Gastrocnemius medialis (tissue), 4 donors: ENCODE measurements around the gene ATF3. TPM values are rescaled to one million over a fixed set of nuclear protein-coding genes. Genes with fewer than 3 reads are reported as not detected.
A peak's percentile ranks its signal among the peaks of the same experiment; 100 is the strongest.

Experiments used
- ATAC-seq, 2 donors: fragments of 150-250 bp; one replicate each; pipeline ENCODE4 v1.9.1; 2016
- DNase-seq, 2 donors: peaks; one replicate each; pipeline ENCODE4 v3.0.0-alpha.2; 2019
- H3K27ac ChIP-seq, 4 donors: fragments of 200-600 bp; sonication (generic); 1 replicate in 1 of 4; 2 replicates in 3 of 4; pipeline ENCODE4 v1.5.1; 2016 to 2018; ENCODE audit warnings: mild to moderate bottlenecking in 2 of 4, moderate library complexity in 1 of 4
- H3K27me3 ChIP-seq, 3 donors: fragments of 200-600 bp; sonication (generic) in 2 of 3; 1 replicate in 1 of 3; 2 replicates in 2 of 3; pipeline versions ENCODE4 v1.5.1 to v1.6.0; 2016 to 2019; ENCODE audit warnings: mild to moderate bottlenecking in 1 of 3, moderate library complexity in 1 of 3
- H3K36me3 ChIP-seq, 2 donors: fragments of 200-600 bp; sonication (generic) in 1 of 2; one replicate each; pipeline ENCODE4 v1.5.1; 2017 to 2018
- H3K4me1 ChIP-seq, 2 donors: fragments of 200-600 bp; sonication (generic) in 1 of 2; one replicate each; pipeline ENCODE4 v1.5.1; 2016 to 2017; ENCODE audit warnings: mild to moderate bottlenecking in 2 of 2
- H3K4me3 ChIP-seq, 4 donors: fragments of 200-600 bp; sonication (generic) in 3 of 4; 1 replicate in 1 of 4; 2 replicates in 3 of 4; pipeline ENCODE4 v1.5.1; 2016 to 2019; ENCODE audit warnings: mild to moderate bottlenecking in 2 of 4
- H3K9me3 ChIP-seq, 3 donors: fragments of 200-600 bp; sonication (generic) in 2 of 3; 1 replicate in 1 of 3; 2 replicates in 2 of 3; pipeline ENCODE4 v1.5.1; 2016 to 2019
- CTCF ChIP-seq, 5 experiments: fragments of 450-650 bp in 3 of 5; fragments of 200-600 bp in 2 of 5; sonication (generic) in 2 of 5; IDR thresholded peaks in 4 of 5; conservative IDR thresholded peaks in 1 of 5; 1 replicate in 4 of 5; 2 replicates in 1 of 5; pipeline ENCODE4 v1.5.1; 2016 to 2019; ENCODE audit warnings: antibody characterized with exemption in 5 of 5, mild to moderate bottlenecking in 3 of 5, moderate library complexity in 3 of 5
- POLR2A ChIP-seq, 2 donors: fragments of 450-650 bp; IDR thresholded peaks; one replicate each; pipeline ENCODE4 v1.6.1; 2017; ENCODE audit warnings: antibody characterized with exemption in 2 of 2, mild to moderate bottlenecking in 2 of 2, moderate library complexity in 2 of 2
- in situ Hi-C, 4 donors: fragments of 200-750 bp; cut with MboI; loops; one replicate each; pipeline versions ENCODE4 v1.15.0 to v1.8.0; 2017; ENCODE audit warnings: low sequenced_read_pairs in 4 of 4
- intact Hi-C: fragments of 100-400 bp; cut with DNase I; formaldehyde crosslinking; loops from one replicate; pipeline ENCODE4 v1.15.1; 2023; ENCODE audit warnings: low total_unique reads
- total RNA-seq, 4 donors: library from RNA; depleted of rRNA; stranded (reverse); fragments of >200 nt; gene quantifications; one replicate each; pipeline versions ENCODE4 v1.1.0 to v1.2.3, GENCODE V29; 2016

ATF3 gene
- total RNA-seq, 4 donors from 2014 or later: 1.9 to 7.4 (median 7.2) TPM

DNA sequence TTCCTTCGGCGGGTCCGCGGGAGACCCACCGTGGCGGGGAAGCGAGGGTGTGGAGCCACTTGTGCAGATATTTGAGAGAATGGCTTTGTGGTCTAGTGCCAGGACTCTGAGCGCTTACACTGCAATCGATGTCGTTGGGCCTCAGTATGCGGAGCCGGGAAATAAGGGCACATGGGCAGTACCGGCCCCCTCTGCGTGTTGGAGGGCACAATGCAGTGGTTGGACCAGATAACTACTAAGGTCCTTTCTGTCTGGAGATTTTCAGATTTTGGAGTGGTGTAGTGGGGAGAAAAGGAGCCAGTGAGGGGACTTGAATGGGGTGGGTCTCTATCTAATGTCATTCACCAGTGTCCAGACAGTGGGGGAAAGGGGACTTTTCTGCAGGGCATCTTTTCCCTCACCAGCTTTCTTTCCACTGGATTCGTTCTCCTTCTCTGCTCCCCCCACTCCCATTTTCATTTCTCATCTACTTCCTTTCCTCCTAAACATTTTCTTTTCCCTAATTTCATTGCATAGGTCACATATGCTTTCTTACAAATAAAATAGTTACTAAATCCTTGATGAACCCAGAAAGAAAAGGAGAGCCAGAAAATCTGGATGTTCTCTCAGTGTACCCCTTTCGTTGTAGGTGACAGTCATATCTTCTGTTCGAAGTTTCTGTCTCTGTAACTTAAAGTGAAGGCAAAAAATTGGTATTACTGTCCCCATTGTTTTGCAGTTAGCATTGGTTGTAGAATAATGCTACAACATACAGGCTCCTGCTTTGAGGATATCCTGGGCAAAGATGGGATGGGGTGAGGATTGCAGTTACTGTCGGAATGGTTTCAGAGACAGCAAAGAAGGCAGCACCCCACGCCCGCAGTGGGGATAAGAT is 1.4 kb downstream of the ATF3 start:
- peak in 1 of 2 donors; percentile 23 for DNase-seq
- in situ Hi-C loops (loop anchor here in 1 of 4 donors (5.0 kb wide), 1 partner anchor 48 kb away; no protein-coding TSS in a partner anchor), intact Hi-C loops (loop anchor here (2.0 to 5.0 kb wide), 4 partner anchors 43 to 1348 kb away; no protein-coding TSS in a partner anchor)
- peaks cover 0 to 5% of the 10 kb centered on the region in 2 donors for H3K36me3 ChIP-seq
- H3K27me3 ChIP-seq: peaks cover 21 to 30% (median 28%) of the 10 kb centered on the region in 3 donors
- peak overlapping the region; percentile 90 to 95 (median 93) for H3K27ac ChIP-seq
- ATAC-seq: no peak
- H3K4me1 ChIP-seq: peaks cover 14 to 22% of the 10 kb centered on the region in 2 donors
- TF ChIP-seq POLR2A (IDR thresholded peaks at IDR 0.05) (no peak), CTCF (IDR thresholded peaks at IDR 0.05 in 4 of 5, conservative IDR thresholded peaks at IDR 0.05 in 1 of 5) (no peak)
- peak overlapping the region; percentile 76 to 92 (median 80) for H3K4me3 ChIP-seq
- H3K9me3 ChIP-seq: no peaks in the 10 kb centered on the region

GRCh38 chr1:212610575-212610967 is 2.0 kb downstream of the ATF3 start:
- Histone ChIP-seq H3K27ac (no peak overlapping the region), H3K4me3 (peak overlapping the region in 1 of 4 donors; percentile 76), H3K9me3 (no peaks in the 10 kb centered on the region), H3K36me3 (peaks cover 0 to 11% of the 10 kb centered on the region in 2 donors), H3K27me3 (peaks cover 21 to 24% (median 23%) of the 10 kb centered on the region in 3 donors), H3K4me1 (peaks cover 14 to 22% of the 10 kb centered on the region in 2 donors)
- in situ Hi-C loops: no loop called here
- TF ChIP-seq CTCF (IDR thresholded peaks at IDR 0.05 in 4 of 5, conservative IDR thresholded peaks at IDR 0.05 in 1 of 5): no peak
- TF ChIP-seq POLR2A (IDR thresholded peaks at IDR 0.05): no peak
- intact Hi-C loops: no loop called here
- ATAC-seq (no peak), DNase-seq (no peak)

DNA sequence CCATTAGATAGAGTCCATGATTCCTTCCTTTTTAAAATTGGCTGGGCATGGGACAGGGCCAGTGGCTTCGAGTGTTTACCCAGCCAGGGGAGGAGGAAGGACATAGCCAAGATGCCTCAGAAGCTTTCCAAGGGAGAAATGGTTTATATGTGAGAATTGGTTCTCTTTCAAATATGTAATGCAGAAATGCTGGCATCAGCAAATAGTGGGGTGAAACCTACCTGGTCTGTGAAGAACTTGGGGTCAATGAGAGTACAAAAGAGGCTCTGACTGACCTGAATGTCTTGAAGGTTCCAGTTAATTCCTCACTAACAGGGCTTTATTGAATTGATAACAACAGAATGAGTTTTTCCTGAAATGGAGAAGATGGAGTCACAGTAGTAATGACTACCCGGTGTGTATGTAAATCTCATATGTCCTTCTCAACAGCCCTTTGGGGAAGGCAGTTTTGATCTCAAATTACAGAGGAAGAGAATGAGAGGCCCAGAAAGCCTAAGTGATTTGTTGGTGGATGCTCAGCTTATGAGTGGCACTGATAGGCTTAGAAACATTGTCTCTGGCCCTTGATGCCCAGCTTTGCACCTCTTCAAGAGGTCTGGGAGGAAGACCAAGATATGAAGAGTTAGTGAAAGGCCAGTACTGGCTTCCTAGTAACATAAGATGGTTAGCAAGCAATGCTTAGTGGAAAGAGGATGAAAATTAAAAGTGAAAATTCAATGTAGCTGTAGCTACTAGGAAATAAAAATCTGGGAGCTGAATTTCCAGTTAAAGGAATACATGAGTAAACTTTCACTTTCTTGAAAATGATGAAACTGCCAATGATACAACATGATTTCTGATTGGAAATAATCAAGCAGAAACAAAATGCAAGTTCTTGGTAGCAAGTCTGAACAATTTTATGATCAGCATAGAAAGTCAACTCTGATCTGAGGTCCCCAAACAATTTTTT is 2.7 kb downstream of the ATF3 start:
- Histone ChIP-seq H3K36me3 (peaks cover 0 to 17% of the 10 kb centered on the region in 2 donors), H3K27me3 (peaks cover 15 to 17% (median 17%) of the 10 kb centered on the region in 3 donors), H3K27ac (no peak overlapping the region), H3K4me1 (peaks cover 13 to 22% of the 10 kb centered on the region in 2 donors), H3K4me3 (no peak overlapping the region), H3K9me3 (no peaks in the 10 kb centered on the region)
- in situ Hi-C loops: no loop called here
- no peak for DNase-seq
- intact Hi-C loops: no loop called here
- TF ChIP-seq POLR2A (IDR thresholded peaks at IDR 0.05) (no peak), CTCF (IDR thresholded peaks at IDR 0.05 in 4 of 5, conservative IDR thresholded peaks at IDR 0.05 in 1 of 5) (no peak)
- no peak for ATAC-seq

GRCh38 chr1:212612041-212612961 is 3.7 kb downstream of the ATF3 start:
- H3K9me3 ChIP-seq: no peaks in the 10 kb centered on the region
- H3K27ac ChIP-seq: no peak overlapping the region
- DNase-seq (no peak), ATAC-seq (no peak)
- no peak overlapping the region for H3K4me3 ChIP-seq
- H3K36me3 ChIP-seq: peaks cover 1 to 27% of the 10 kb centered on the region in 2 donors
- in situ Hi-C loops (no loop called here), intact Hi-C loops (no loop called here)
- TF ChIP-seq CTCF (IDR thresholded peaks at IDR 0.05 in 4 of 5, conservative IDR thresholded peaks at IDR 0.05 in 1 of 5) (no peak), POLR2A (IDR thresholded peaks at IDR 0.05) (no peak)
- H3K4me1 ChIP-seq: peaks cover 3 to 15% of the 10 kb centered on the region in 2 donors
- peaks cover 4 to 7% (median 7%) of the 10 kb centered on the region in 3 donors for H3K27me3 ChIP-seq
